Panc1 (cell line): ENCODE results near the gene BRCA2. TPM values are rescaled to one million over a fixed set of nuclear protein-coding genes. Genes with fewer than 3 reads are reported as not detected.

ENCODE experiments used
- ATAC-seq: fragments of 200-7000 bp; cut with Tn5 transposase; 2 replicates; pipeline ENCODE4 v1.9.1; 2020; ENCODE audit warnings: mild to moderate bottlenecking, moderate library complexity
- BruUV-seq: library from RNA; stranded (reverse); fragments of 400-500 nt; replicated peaks from 2 replicates; lab custom pipeline; 2021; lab: Mats Ljungman, UMichigan
- CTCF ChIA-PET: fragments of 300-600 bp; sonication (Branson Sonifier 250); formaldehyde crosslinking; loops from one replicate; lab custom pipeline; 2022; ENCODE audit warnings: antibody characterized with exemption; lab: Charles Lee
- POLR2A ChIA-PET: fragments of 300-600 bp; sonication (Branson Sonifier 250); formaldehyde crosslinking; loops from one replicate; lab custom pipeline; 2022; ENCODE audit warnings: antibody characterized with exemption; lab: Charles Lee
- DNase-seq: peaks from one replicate; pipeline ENCODE4 v3.0.0-alpha.2; 2010; ENCODE audit warnings: low read depth, low spot score
- H3K27ac ChIP-seq: 2 replicates; pipeline ENCODE4 v1.5.1; 2011; ENCODE audit warnings: mild to moderate bottlenecking, low read length, inconsistent platforms
- H3K27me3 ChIP-seq: fragments of 200-500 bp; sonication (Bioruptor generic); 2 replicates; pipeline ENCODE4 v1.6.0; 2014; ENCODE audit warnings: low read length, inconsistent platforms; ENCODE audit not compliant: control insufficient read depth, insufficient read depth
- H3K36me3 ChIP-seq: fragments of 200-500 bp; sonication (Bioruptor generic); 2 replicates; pipeline ENCODE4 v1.5.1; 2014; ENCODE audit warnings: inconsistent platforms, mild to moderate bottlenecking, low read length, moderate library complexity; ENCODE audit not compliant: control insufficient read depth, insufficient read depth
- H3K4me1 ChIP-seq: 2 replicates; pipeline ENCODE4 v1.5.1; 2011; ENCODE audit warnings: inconsistent platforms, mild to moderate bottlenecking, low read length, moderate library complexity; ENCODE audit not compliant: control insufficient read depth, insufficient read depth
- H3K4me3 ChIP-seq, 2 experiments: 2 replicates each; pipeline ENCODE4 v1.5.1; 2011 to 2012; ENCODE audit warnings: low read depth in 2 of 2, low read length in 2 of 2, mild to moderate bottlenecking in 2 of 2, inconsistent platforms in 1 of 2, moderate library complexity in 1 of 2
- H3K9me3 ChIP-seq: fragments of 200-500 bp; sonication (Bioruptor generic); 2 replicates; pipeline ENCODE4 v1.5.1; 2014; ENCODE audit warnings: low read depth, mild to moderate bottlenecking, inconsistent platforms, low read length, moderate library complexity; ENCODE audit not compliant: control insufficient read depth, insufficient read depth
- CTCF ChIP-seq: fragments of 450-650 bp; IDR thresholded peaks from 2 replicates; pipeline ENCODE4 v1.5.1; 2017; ENCODE audit warnings: mild to moderate bottlenecking
- POLR2AphosphoS5 ChIP-seq: IDR thresholded peaks from 2 replicates; pipeline ENCODE4 v1.6.1; 2012; ENCODE audit warnings: mild to moderate bottlenecking, low read depth, low read length, moderate library complexity
- REST ChIP-seq, 2 experiments: IDR thresholded peaks; 2 replicates each; pipeline ENCODE4 v1.6.1; 2011 to 2012; ENCODE audit warnings: low read depth in 2 of 2, control low read depth in 1 of 2, low read length in 1 of 2, mild to moderate bottlenecking in 1 of 2, moderate library complexity in 1 of 2; ENCODE audit not compliant: insufficient read depth in 1 of 2
- SIN3A ChIP-seq: IDR thresholded peaks from 2 replicates; pipeline ENCODE4 v1.6.1; 2012; ENCODE audit warnings: low read depth, mild to moderate bottlenecking, low read length, moderate library complexity, borderline replicate concordance; ENCODE audit not compliant: insufficient read depth
- TCF7L2 ChIP-seq: IDR thresholded peaks from 2 replicates; pipeline ENCODE4 v1.6.1; 2011; ENCODE audit warnings: mild to moderate bottlenecking, low read depth, low read length, inconsistent platforms
- in situ Hi-C: cut with HindIII; loops from 2 replicates; pipeline ENCODE4 v1.10.0; 2016; ENCODE audit warnings: low sequenced_read_pairs, low pct_unique_long_range_greater_than_20kb
- intact Hi-C: fragments of 100-400 bp; cut with micrococcal nuclease; formaldehyde crosslinking; loops from one replicate; pipeline ENCODE4 v1.10.0; 2022; ENCODE audit not compliant: unreplicated experiment
- total RNA-seq: library from RNA; stranded (reverse); gene quantifications from one replicate; pipeline ENCODE4 v1.2.1, GENCODE V29; 2021; ENCODE audit not compliant: unreplicated experiment

Gene BRCA2
- total RNA-seq, 1 experiment from 2014 or later, result 8.4 TPM

GRCh38 chr13:32272021-32272683 is 43.2 kb upstream of the BRCA2 start:
- ChIA-PET CTCF (no interaction called here), POLR2A (no interaction called here)
- in situ Hi-C loops (no loop called here), intact Hi-C loops (no loop called here)
- H3K27me3 ChIP-seq, result no peaks in the 10 kb centered on the region
- TF ChIP-seq TCF7L2 (no peak), POLR2AphosphoS5 (no peak), REST (IDR thresholded peaks at IDR 0.05; ENCODE audit: insufficient read depth in 1 of 2, low read depth in 2 of 2, low read length in 1 of 2) (no peak), SIN3A (no peak), CTCF (no peak)
- no TSS peak for BruUV-seq
- ATAC-seq, result no peak
- no peaks in the 10 kb centered on the region for H3K36me3 ChIP-seq
- no peak overlapping the region for H3K27ac ChIP-seq
- H3K4me3 ChIP-seq, result no peak overlapping the region
- no peaks in the 10 kb centered on the region for H3K4me1 ChIP-seq
- no peaks in the 10 kb centered on the region for H3K9me3 ChIP-seq
- DNase-seq, result no peak

GRCh38 chr13:32277839-32278238 is 37.5 kb upstream of the BRCA2 start:
- no peak for ATAC-seq
- H3K4me1 ChIP-seq, result no peaks in the 10 kb centered on the region
- intact Hi-C loops, result no loop called here
- H3K36me3 ChIP-seq, result no peaks in the 10 kb centered on the region
- H3K27ac ChIP-seq, result no peak overlapping the region
- ChIA-PET CTCF (no interaction called here), POLR2A (no interaction called here)
- no TSS peak for BruUV-seq
- DNase-seq, result no peak
- no peaks in the 10 kb centered on the region for H3K9me3 ChIP-seq
- H3K27me3 ChIP-seq, result no peaks in the 10 kb centered on the region
- no peak overlapping the region for H3K4me3 ChIP-seq
- TF ChIP-seq CTCF, result no peak
- TF ChIP-seq SIN3A, result no peak
- TF ChIP-seq REST (IDR thresholded peaks at IDR 0.05; ENCODE audit: insufficient read depth in 1 of 2, low read depth in 2 of 2, low read length in 1 of 2), result no peak
- TF ChIP-seq TCF7L2, result no peak
- no peak for TF ChIP-seq POLR2AphosphoS5
- in situ Hi-C loops, result no loop called here
